Fibroblast of lung (primary cell): ENCODE measurements around the gene PLEKHH3. TPM values are rescaled to one million over a fixed set of nuclear protein-coding genes. Genes with fewer than 3 reads are reported as not detected.
"Not testable (repeated sequence)": the region's sequence is repeated elsewhere in the genome, so short reads cannot be mapped to it uniquely, and the experiment has no call there.

Experiments
- DNase-seq, 2 donors: peaks; one replicate each; pipeline versions ENCODE4 v3.0.0 to v3.0.0-alpha.2; 2010; ENCODE audit warnings: low read depth in 2 of 2
- H2AFZ ChIP-seq: 2 replicates; pipeline ENCODE4 v1.5.1; 2012; ENCODE audit warnings: low read length, control low read depth, inconsistent platforms
- H3K27ac ChIP-seq: 2 replicates; pipeline ENCODE4 v1.5.1; 2011; ENCODE audit warnings: low read length, control low read depth; ENCODE audit not compliant: insufficient read depth
- H3K27me3 ChIP-seq: 2 replicates; pipeline ENCODE4 v1.5.1; 2011; ENCODE audit warnings: mild to moderate bottlenecking, low read length; ENCODE audit not compliant: control insufficient read depth, insufficient read depth
- H3K36me3 ChIP-seq: 2 replicates; pipeline ENCODE4 v1.5.1; 2011; ENCODE audit warnings: low read length; ENCODE audit not compliant: control insufficient read depth, insufficient read depth
- H3K4me1 ChIP-seq: 2 replicates; pipeline ENCODE4 v1.5.1; 2011; ENCODE audit warnings: low read length; ENCODE audit not compliant: control insufficient read depth, insufficient read depth; ENCODE audit errors: extremely low read depth
- H3K4me2 ChIP-seq: 2 replicates; pipeline ENCODE4 v1.5.1; 2011; ENCODE audit warnings: low read length, control low read depth; ENCODE audit not compliant: insufficient read depth; ENCODE audit errors: extremely low read depth
- H3K4me3 ChIP-seq, 4 experiments: fragments of 200-600 bp in 1 of 4; sonication (generic) in 1 of 4; replicated peaks in 1 of 4; 2 replicates each; pipeline ENCODE4 v1.5.1; 2011 to 2016; ENCODE audit warnings: low read length in 4 of 4, low read depth in 3 of 4, mild to moderate bottlenecking in 3 of 4, control low read depth in 2 of 4, inconsistent platforms in 1 of 4, mixed read lengths in 1 of 4; ENCODE audit not compliant: insufficient read depth in 1 of 4; ENCODE audit errors: control extremely low read depth in 1 of 4
- H3K79me2 ChIP-seq: 2 replicates; pipeline ENCODE4 v1.5.1; 2012; ENCODE audit warnings: mild to moderate bottlenecking, low read length, inconsistent platforms; ENCODE audit not compliant: control insufficient read depth, insufficient read depth
- H3K9ac ChIP-seq: 2 replicates; pipeline ENCODE4 v1.5.1; 2011; ENCODE audit warnings: mild to moderate bottlenecking, low read length, control low read depth; ENCODE audit not compliant: insufficient read depth
- H3K9me3 ChIP-seq: 2 replicates; pipeline ENCODE4 v1.5.1; 2012; ENCODE audit warnings: low read depth, low read length; ENCODE audit not compliant: control insufficient read depth, insufficient read depth
- H4K20me1 ChIP-seq: 2 replicates; pipeline ENCODE4 v1.5.1; 2011; ENCODE audit warnings: low read length; ENCODE audit not compliant: control insufficient read depth, insufficient read depth; ENCODE audit errors: extremely low read depth
- CTCF ChIP-seq, 2 donors: IDR thresholded peaks in 1 of 2; conservative IDR thresholded peaks in 1 of 2; 1 replicate in 1 of 2; 2 replicates in 1 of 2; pipeline ENCODE4 v1.5.1; 2011 to 2012; ENCODE audit warnings: low read length in 2 of 2, control low read depth in 1 of 2, inconsistent platforms in 1 of 2, low read depth in 1 of 2, mild to moderate bottlenecking in 1 of 2
- EZH2 ChIP-seq: IDR thresholded peaks from 2 replicates; pipeline ENCODE4 v1.5.1; 2012; ENCODE audit warnings: low read length, control low read depth, mild to moderate bottlenecking; ENCODE audit errors: missing control alignments
- polyA plus RNA-seq, 2 donors: library from polyadenylated mRNA; depleted of rRNA in 1 of 2; stranded (reverse) in 1 of 2; unstranded in 1 of 2; fragments of >200 nt; gene quantifications; 2 replicates each; pipeline ENCODE4 v1.2.1, GENCODE V29; 2011 to 2012; ENCODE audit warnings: missing spikeins in 1 of 2
- total RNA-seq: library from RNA; depleted of rRNA; stranded (reverse); fragments of >200 nt; gene quantifications from 2 replicates; pipeline ENCODE4 v1.2.1, GENCODE V29; 2014

PLEKHH3 gene
- total and polyA plus RNA-seq, 2 donors (not counting 1 experiment from before 2014, with no cell fraction given) = 2.3 to 24.6 TPM

DNA sequence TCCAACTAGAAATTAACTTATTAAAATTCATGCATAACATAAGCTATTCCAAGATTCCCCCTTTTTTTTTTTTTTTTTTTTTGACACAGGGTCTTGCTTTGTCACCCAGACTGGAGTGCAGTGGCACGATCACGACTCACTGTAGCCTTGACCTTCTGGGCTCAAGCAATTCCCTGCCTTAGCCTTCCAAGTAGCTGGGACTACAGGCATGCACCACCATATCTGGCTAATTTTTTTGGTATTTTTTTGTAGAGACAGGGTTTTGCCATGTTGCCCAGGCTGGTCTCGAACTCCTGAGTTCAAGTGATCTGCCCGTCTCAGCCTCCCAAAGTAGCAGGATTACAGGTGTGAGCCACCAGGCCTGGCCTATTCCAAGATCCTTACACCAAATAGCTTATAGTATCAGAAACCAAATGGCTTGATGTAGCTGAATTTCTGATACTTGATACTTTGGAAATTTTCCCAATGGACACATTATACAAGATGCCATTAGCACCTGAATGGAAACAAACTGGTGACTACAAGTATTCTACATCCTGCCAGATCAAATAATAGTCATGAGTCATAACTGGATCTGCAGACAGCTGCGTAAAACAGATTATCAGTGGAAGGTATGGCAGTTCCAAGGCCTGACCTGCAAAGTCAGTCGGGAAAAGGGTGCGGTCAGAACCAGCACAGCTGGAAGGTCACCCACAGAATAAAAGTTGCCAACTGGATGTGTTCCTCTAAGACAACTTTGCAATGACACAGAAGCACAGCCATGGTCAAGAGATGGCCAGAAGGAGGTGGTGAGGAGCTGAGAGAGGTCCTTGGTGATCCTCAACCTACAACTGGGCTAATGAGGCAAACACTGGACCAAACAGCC, 52.8 kb downstream of the PLEKHH3 start:
- Histone ChIP-seq H3K27me3 (no peaks in the 10 kb centered on the region), H3K27ac (no peak overlapping the region), H3K4me2 (no peak overlapping the region), H4K20me1 (no peaks in the 10 kb centered on the region), H3K9me3 (no peaks in the 10 kb centered on the region), H3K4me3 (no peak overlapping the region), H3K4me1 (no peaks in the 10 kb centered on the region), H3K79me2 (no peaks in the 10 kb centered on the region), H3K9ac (no peak overlapping the region), H2AFZ (no peak overlapping the region), H3K36me3 (no peaks in the 10 kb centered on the region)
- TF ChIP-seq CTCF (conservative IDR thresholded peaks at IDR 0.05 in 1 of 2, IDR thresholded peaks at IDR 0.05 in 1 of 2; ENCODE audit: low read depth in 1 of 2, low read length in 2 of 2) = no peak
- peak in 1 of 2 donors; percentile 80 for DNase-seq

DNA sequence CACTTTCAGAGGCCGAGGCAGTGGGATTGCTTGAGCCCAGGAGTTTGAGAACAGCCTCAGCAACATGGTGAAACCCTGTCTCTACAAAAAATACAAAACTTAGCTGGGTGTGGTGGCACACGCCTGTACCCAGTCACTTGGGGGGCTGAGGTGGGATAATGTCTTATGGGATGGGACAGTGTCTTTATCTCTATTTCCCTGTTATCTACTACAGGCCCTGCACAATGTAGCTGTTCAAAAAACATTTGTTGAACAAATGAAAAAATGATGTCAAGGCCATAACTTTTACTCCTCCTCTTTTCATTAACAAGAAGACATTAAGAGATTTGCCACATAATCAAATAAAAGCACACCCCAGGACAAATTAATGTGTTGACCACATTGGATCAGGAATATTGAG, 53.5 kb downstream of the PLEKHH3 start:
- no peak for TF ChIP-seq EZH2
- TF ChIP-seq CTCF (conservative IDR thresholded peaks at IDR 0.05 in 1 of 2, IDR thresholded peaks at IDR 0.05 in 1 of 2; ENCODE audit: low read depth in 1 of 2, low read length in 2 of 2) = no peak
- H4K20me1 ChIP-seq = no peaks in the 10 kb centered on the region
- H3K36me3 ChIP-seq = no peaks in the 10 kb centered on the region
- no peak overlapping the region for H3K4me3 ChIP-seq
- H3K9ac ChIP-seq = no peak overlapping the region
- H3K4me1 ChIP-seq = no peaks in the 10 kb centered on the region
- no peak overlapping the region for H2AFZ ChIP-seq
- no peaks in the 10 kb centered on the region for H3K79me2 ChIP-seq
- no peaks in the 10 kb centered on the region for H3K9me3 ChIP-seq
- DNase-seq = no peak
- no peak overlapping the region for H3K4me2 ChIP-seq
- H3K27ac ChIP-seq = no peak overlapping the region
- no peaks in the 10 kb centered on the region for H3K27me3 ChIP-seq

DNA sequence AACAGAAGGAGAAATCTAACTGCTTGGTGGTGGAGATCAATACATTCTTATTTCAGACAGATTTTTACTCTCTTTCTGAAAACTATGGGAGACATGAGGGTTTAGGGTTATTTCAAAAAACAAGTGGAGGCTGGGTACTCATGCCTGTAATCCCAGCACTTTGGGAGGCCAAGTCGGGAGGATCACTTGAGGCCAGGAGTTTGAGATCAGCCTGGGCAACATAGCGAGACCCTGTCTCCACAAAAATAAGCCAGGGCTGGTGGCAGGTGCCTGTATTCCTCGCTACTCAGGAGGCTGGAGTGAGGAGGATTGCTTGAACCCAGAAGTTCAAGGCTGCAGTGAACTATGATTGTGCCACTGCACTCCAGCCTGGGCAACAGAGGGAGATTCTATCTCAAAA, 54.8 kb downstream of the PLEKHH3 start:
- not testable (repeated sequence) for H3K79me2 ChIP-seq, H3K4me3 ChIP-seq, H3K9ac ChIP-seq, H3K9me3 ChIP-seq, DNase-seq, H3K4me2 ChIP-seq, H3K36me3 ChIP-seq, H3K4me1 ChIP-seq, H2AFZ ChIP-seq, H3K27ac ChIP-seq, H3K27me3 ChIP-seq, H4K20me1 ChIP-seq
